PFSK-1 (cell line): ENCODE measurements around the gene ALOX12B.

ENCODE experiments used
- FOXP2 ChIP-seq: optimal IDR thresholded peaks from 2 replicates; pipeline ENCODE3; 2011; ENCODE audit warnings: borderline replicate concordance, control low read depth, inconsistent platforms; ENCODE audit not compliant: insufficient read depth; ENCODE audit errors: extremely low read length, extremely low read depth
- POLR2AphosphoS5 ChIP-seq: IDR thresholded peaks from 2 replicates; pipeline ENCODE4 v1.6.1; 2012; ENCODE audit warnings: low read depth, mild to moderate bottlenecking, control low read depth, low read length, moderate library complexity
- SIN3A ChIP-seq: IDR thresholded peaks from 2 replicates; pipeline ENCODE4 v1.6.1; 2012; ENCODE audit warnings: mild to moderate bottlenecking, low read length, moderate library complexity, borderline replicate concordance; ENCODE audit not compliant: insufficient read depth
- TAF1 ChIP-seq: IDR thresholded peaks from 2 replicates; pipeline ENCODE4 v1.6.1; 2012; ENCODE audit warnings: low read length, control low read depth, borderline replicate concordance; ENCODE audit not compliant: insufficient read depth
- TF ChIP-seq, protein P1 (sequence below), 2 experiments: IDR thresholded peaks; 2 replicates each; pipeline versions ENCODE4 v1.6.1 to v1.8.0; 2011 to 2012; ENCODE audit warnings: low read depth in 2 of 2, low read length in 2 of 2, control low read depth in 1 of 2, inconsistent platforms in 1 of 2, mild to moderate bottlenecking in 1 of 2, moderate library complexity in 1 of 2; ENCODE audit not compliant: insufficient read depth in 1 of 2

The ALOX12B gene

DNA sequence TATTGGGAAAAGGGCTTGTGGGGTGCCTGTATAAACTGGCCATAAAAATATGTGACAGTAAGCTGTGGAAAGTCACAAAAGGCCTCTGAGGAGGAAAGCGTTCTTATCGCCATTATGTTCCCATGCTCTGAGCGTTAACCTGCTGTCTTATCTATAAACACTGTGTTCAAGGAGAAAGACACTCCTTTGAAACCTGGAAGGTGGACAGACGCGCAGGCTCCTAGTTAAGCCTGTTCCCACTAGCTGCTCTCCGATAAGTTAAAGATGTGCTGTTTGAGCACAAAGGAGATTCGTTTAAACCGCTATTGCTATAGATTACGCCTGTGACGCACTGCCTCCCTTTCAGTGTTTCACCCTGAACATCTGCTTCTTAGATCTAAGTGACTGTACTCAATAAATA is 5.2 kb downstream of the ALOX12B start:
- TF ChIP-seq, protein P1, sequence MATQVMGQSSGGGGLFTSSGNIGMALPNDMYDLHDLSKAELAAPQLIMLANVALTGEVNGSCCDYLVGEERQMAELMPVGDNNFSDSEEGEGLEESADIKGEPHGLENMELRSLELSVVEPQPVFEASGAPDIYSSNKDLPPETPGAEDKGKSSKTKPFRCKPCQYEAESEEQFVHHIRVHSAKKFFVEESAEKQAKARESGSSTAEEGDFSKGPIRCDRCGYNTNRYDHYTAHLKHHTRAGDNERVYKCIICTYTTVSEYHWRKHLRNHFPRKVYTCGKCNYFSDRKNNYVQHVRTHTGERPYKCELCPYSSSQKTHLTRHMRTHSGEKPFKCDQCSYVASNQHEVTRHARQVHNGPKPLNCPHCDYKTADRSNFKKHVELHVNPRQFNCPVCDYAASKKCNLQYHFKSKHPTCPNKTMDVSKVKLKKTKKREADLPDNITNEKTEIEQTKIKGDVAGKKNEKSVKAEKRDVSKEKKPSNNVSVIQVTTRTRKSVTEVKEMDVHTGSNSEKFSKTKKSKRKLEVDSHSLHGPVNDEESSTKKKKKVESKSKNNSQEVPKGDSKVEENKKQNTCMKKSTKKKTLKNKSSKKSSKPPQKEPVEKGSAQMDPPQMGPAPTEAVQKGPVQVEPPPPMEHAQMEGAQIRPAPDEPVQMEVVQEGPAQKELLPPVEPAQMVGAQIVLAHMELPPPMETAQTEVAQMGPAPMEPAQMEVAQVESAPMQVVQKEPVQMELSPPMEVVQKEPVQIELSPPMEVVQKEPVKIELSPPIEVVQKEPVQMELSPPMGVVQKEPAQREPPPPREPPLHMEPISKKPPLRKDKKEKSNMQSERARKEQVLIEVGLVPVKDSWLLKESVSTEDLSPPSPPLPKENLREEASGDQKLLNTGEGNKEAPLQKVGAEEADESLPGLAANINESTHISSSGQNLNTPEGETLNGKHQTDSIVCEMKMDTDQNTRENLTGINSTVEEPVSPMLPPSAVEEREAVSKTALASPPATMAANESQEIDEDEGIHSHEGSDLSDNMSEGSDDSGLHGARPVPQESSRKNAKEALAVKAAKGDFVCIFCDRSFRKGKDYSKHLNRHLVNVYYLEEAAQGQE (IDR thresholded peaks at IDR 0.05; ENCODE audit: insufficient read depth in 1 of 2, low read depth in 2 of 2, low read length in 2 of 2): no peak
- TF ChIP-seq SIN3A: no peak
- no peak for TF ChIP-seq TAF1
- no peak for TF ChIP-seq POLR2AphosphoS5
- no peak for TF ChIP-seq FOXP2

DNA sequence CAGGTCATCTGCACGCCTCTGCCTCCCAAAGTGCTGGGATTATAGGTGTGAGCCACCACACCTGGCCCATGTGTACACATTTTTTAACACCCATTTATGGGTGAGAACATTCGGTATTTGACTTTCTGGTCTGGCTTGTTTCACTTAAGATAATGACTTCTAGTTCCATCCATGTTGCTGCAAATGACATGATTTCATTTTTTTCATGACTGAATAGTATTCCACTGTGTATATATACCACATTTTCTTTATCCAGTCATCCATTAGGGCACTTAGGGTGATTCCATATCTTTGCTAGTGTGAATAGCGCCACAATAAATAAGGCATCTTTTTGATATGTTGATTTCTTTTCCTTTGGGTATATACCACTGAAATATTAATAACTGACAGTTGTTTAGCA is 5.6 kb downstream of the ALOX12B start:
- TF ChIP-seq, protein P1 (IDR thresholded peaks at IDR 0.05; ENCODE audit: insufficient read depth in 1 of 2, low read depth in 2 of 2, low read length in 2 of 2): no peak
- TF ChIP-seq SIN3A (no peak), TAF1 (no peak), FOXP2 (no peak), POLR2AphosphoS5 (no peak)

DNA sequence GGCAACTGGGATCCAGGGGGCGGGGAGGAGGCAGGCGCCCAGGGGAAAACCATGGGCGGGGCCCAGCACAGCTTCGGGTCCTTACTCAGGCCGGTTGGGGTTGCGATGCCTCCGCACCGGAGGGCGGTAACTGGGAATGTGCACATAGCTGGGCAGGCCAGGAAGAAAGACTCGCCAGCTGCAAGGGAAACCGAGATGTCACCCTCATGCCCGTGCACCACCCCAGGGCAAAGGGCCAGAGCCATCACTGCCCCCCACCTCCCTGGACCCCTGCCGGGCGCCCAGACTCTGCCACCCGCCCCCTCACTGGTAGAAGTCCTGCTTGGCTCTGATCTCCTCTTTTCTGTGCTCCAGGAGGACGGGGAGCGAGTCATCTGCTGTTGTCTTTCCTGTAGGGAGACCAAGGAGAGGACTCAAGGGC is 6.7 kb downstream of the ALOX12B start:
- no peak for TF ChIP-seq POLR2AphosphoS5
- TF ChIP-seq TAF1: no peak
- no peak for TF ChIP-seq FOXP2
- TF ChIP-seq, protein P1 (IDR thresholded peaks at IDR 0.05; ENCODE audit: insufficient read depth in 1 of 2, low read depth in 2 of 2, low read length in 2 of 2): no peak
- no peak for TF ChIP-seq SIN3A

DNA sequence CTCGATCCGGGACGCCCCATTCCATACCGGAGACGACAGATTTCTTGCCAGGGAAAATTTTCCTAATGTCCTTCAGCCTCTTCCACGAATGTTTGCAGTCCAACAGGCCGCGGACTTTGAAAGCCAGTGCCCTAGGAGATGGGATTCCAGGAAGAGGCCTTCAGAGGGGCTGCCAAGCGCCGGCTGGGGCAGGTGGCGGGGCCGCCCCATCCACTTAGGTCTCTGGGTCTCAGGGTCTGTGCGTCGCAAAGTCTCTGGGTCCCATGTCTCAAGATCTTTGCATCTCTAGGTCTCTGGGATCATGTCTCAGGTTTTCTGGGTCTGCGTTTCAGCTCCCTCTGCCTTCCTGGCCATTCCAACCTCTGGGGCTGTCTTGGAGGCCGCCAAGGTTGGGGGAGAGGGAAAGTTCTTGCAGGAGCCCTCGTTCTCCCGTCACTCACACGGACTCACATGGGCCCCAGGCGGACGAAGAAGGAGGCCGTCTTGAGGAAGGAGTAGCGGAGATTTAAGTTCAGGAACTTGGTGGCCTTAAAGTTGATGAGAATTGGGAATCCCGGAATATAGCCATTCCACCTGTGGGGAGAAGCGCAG is 7.2 kb downstream of the ALOX12B start:
- TF ChIP-seq FOXP2: no peak
- TF ChIP-seq, protein P1 (IDR thresholded peaks at IDR 0.05; ENCODE audit: insufficient read depth in 1 of 2, low read depth in 2 of 2, low read length in 2 of 2): no peak
- TF ChIP-seq SIN3A: no peak
- no peak for TF ChIP-seq TAF1
- no peak for TF ChIP-seq POLR2AphosphoS5

DNA sequence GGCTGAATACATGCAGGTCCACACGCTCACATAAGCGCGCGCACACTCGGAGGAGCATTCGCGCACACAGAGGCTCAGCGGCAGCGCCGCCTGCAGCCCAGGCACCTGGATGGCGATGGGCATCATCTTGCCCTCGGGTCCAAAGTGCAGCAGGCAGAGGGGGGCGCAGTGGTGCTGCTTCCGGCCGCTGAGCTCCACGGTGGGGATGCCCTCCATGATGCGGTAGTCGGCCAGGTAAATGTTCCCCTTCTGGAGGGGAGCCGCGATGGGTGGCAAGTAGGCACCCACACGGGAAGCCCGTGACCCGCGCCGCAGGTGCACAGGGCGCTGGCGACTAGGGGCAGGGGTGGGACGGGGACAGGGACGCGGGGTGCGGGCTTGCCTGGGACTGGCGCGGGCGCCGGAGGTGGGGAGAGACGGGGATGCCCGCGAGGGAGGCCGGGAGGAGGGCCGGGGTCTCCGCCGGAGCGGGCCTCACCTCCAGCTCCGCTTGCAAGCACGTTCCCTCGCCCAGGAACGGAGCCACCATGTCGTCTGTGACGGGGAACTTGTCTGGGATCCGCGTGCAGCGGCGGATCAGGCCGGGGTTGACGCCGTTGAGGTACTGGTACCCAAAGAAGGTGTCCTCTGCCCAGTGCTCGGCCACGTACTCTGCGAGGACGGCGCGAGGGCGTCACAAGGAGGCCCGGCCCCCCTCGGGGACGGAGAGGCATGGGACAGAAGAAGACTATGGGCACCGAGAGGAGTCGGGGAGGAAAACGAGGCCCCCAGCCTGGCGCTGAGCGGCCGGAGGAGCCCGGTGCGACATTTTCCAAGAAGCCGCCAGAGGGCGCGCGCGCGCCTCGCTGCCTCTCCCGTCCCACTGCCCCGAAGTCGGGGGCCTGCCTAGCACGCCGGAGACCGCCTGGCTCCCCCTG is 8.0 kb downstream of the ALOX12B start:
- TF ChIP-seq SIN3A (no peak), FOXP2 (no peak), TAF1 (no peak), POLR2AphosphoS5 (no peak)
- TF ChIP-seq, protein P1 (IDR thresholded peaks at IDR 0.05; ENCODE audit: insufficient read depth in 1 of 2, low read depth in 2 of 2, low read length in 2 of 2): no peak
